GM19238 (cell line): ENCODE results near the gene VWCE.
"Not testable (repeated sequence)": the region's sequence is repeated elsewhere in the genome, so short reads cannot be mapped to it uniquely, and the experiment has no call there.

Experiments used
- DNase-seq: peaks from one replicate; pipeline ENCODE4 v3.0.0; 2011; ENCODE audit warnings: low spot score; ENCODE audit not compliant: insufficient read length

Gene VWCE

GRCh38 chr11:61256710-61257482, 38.2 kb downstream of the VWCE start:
- no peak for DNase-seq

- peak; percentile 87 for DNase-seq
Observed at GRCh38 chr11:61254403-61255025, 40.6 kb downstream of the VWCE start.

- not testable (repeated sequence) for DNase-seq
Observed at GRCh38 chr11:61252332-61252731, 42.8 kb downstream of the VWCE start.

GRCh38 chr11:61250796-61251765, 44.0 kb downstream of the VWCE start:
- DNase-seq = not testable (repeated sequence)

GRCh38 chr11:61249201-61249600, 45.9 kb downstream of the VWCE start:
- DNase-seq = not testable (repeated sequence)

GRCh38 chr11:61248071-61248470, 47.0 kb downstream of the VWCE start:
- DNase-seq = not testable (repeated sequence)

- not testable (repeated sequence) for DNase-seq
Observed at GRCh38 chr11:61245284-61245964, 49.7 kb downstream of the VWCE start.

GRCh38 chr11:61241526-61241925, 53.6 kb downstream of the VWCE start:
- DNase-seq = not testable (repeated sequence)

GRCh38 chr11:61240875-61241274, 54.2 kb downstream of the VWCE start, which contains the start of gene PGA5:
PGA5 (plus strand) TSS chr11:61241175; CDS start chr11:61241227, 52 bp downstream.
- not testable (repeated sequence) for DNase-seq

GRCh38 chr11:61240288-61240687, 54.8 kb downstream of the VWCE start:
- not testable (repeated sequence) for DNase-seq

- DNase-seq = not testable (repeated sequence)
Observed at GRCh38 chr11:61237130-61237529, 58.0 kb downstream of the VWCE start.

- not testable (repeated sequence) for DNase-seq
Observed at GRCh38 chr11:61232548-61233145, 62.5 kb downstream of the VWCE start.

GRCh38 chr11:61231585-61231984, 63.5 kb downstream of the VWCE start:
- not testable (repeated sequence) for DNase-seq

- not testable (repeated sequence) for DNase-seq
Observed at GRCh38 chr11:61231033-61231432, 64.1 kb downstream of the VWCE start.

- not testable (repeated sequence) for DNase-seq
Observed at GRCh38 chr11:61229458-61229857, 65.7 kb downstream of the VWCE start.

- not testable (repeated sequence) for DNase-seq
Observed at GRCh38 chr11:61226457-61227137, 68.5 kb downstream of the VWCE start.

- not testable (repeated sequence) for DNase-seq
Observed at GRCh38 chr11:61222692-61223091, 72.4 kb downstream of the VWCE start.

GRCh38 chr11:61222047-61222446, 73.1 kb downstream of the VWCE start, which contains the start of gene PGA4:
PGA4 (plus strand) TSS chr11:61222347; CDS start chr11:61222401, 54 bp downstream.
- DNase-seq = not testable (repeated sequence)

GRCh38 chr11:61219016-61219415, 76.1 kb downstream of the VWCE start:
- not testable (repeated sequence) for DNase-seq

- DNase-seq = not testable (repeated sequence)
Observed at GRCh38 chr11:61218306-61218705, 76.8 kb downstream of the VWCE start.
